IPS-18a (cell line): ENCODE measurements around the gene MFAP4.

Experiments
- H3K27ac ChIP-seq: one replicate; pipeline ENCODE4 v1.5.1; 2013; ENCODE audit warnings: low read length
- H3K27me3 ChIP-seq: one replicate; pipeline ENCODE4 v1.6.1; 2013; ENCODE audit warnings: mild to moderate bottlenecking, low read length; ENCODE audit not compliant: control insufficient read depth, insufficient read depth
- H3K36me3 ChIP-seq: one replicate; pipeline ENCODE4 v1.6.1; 2013; ENCODE audit warnings: low read depth, low read length; ENCODE audit not compliant: control insufficient read depth
- H3K4me1 ChIP-seq: one replicate; pipeline ENCODE4 v1.6.1; 2013; ENCODE audit warnings: low read depth, low read length; ENCODE audit not compliant: control insufficient read depth
- H3K4me3 ChIP-seq: one replicate; pipeline ENCODE4 v1.5.1; 2013; ENCODE audit warnings: low read length
- H3K9ac ChIP-seq: one replicate; pipeline ENCODE4 v1.6.1; 2013; ENCODE audit warnings: mild to moderate bottlenecking, low read length, moderate library complexity
- H3K9me3 ChIP-seq: one replicate; pipeline ENCODE4 v1.6.1; 2013; ENCODE audit warnings: low read depth, low read length; ENCODE audit not compliant: control insufficient read depth

Gene MFAP4

GRCh38 chr17:19341641-19342610 lies 45.1 kb downstream of the MFAP4 start:
- no peaks in the 10 kb centered on the region for H3K27me3 ChIP-seq
- no peak overlapping the region for H3K4me3 ChIP-seq
- H3K36me3 ChIP-seq, result no peaks in the 10 kb centered on the region
- H3K4me1 ChIP-seq, result peaks cover 19% of the 10 kb centered on the region
- no peak overlapping the region for H3K27ac ChIP-seq
- no peaks in the 10 kb centered on the region for H3K9me3 ChIP-seq
- H3K9ac ChIP-seq, result no peak overlapping the region

- H3K4me1 ChIP-seq, result peaks cover 19% of the 10 kb centered on the region
- H3K27me3 ChIP-seq, result no peaks in the 10 kb centered on the region
- H3K9me3 ChIP-seq, result no peaks in the 10 kb centered on the region
- H3K27ac ChIP-seq, result no peak overlapping the region
- no peaks in the 10 kb centered on the region for H3K36me3 ChIP-seq
- H3K9ac ChIP-seq, result no peak overlapping the region
- H3K4me3 ChIP-seq, result no peak overlapping the region
Measured at GRCh38 chr17:19341211-19341631, 45.8 kb downstream of the MFAP4 start.

- Histone ChIP-seq H3K9ac (no peak overlapping the region), H3K36me3 (no peaks in the 10 kb centered on the region), H3K4me1 (peaks cover 19% of the 10 kb centered on the region), H3K4me3 (no peak overlapping the region), H3K27me3 (no peaks in the 10 kb centered on the region), H3K27ac (no peak overlapping the region), H3K9me3 (no peaks in the 10 kb centered on the region)
Measured at GRCh38 chr17:19339341-19339815, 47.6 kb downstream of the MFAP4 start.

- no peaks in the 10 kb centered on the region for H3K36me3 ChIP-seq
- H3K9me3 ChIP-seq, result no peaks in the 10 kb centered on the region
- no peak overlapping the region for H3K4me3 ChIP-seq
- no peak overlapping the region for H3K27ac ChIP-seq
- no peak overlapping the region for H3K9ac ChIP-seq
- no peaks in the 10 kb centered on the region for H3K27me3 ChIP-seq
- peaks cover 19% of the 10 kb centered on the region for H3K4me1 ChIP-seq
Measured at GRCh38 chr17:19338031-19338990, 48.7 kb downstream of the MFAP4 start.

- H3K27ac ChIP-seq, result no peak overlapping the region
- H3K36me3 ChIP-seq, result no peaks in the 10 kb centered on the region
- no peaks in the 10 kb centered on the region for H3K27me3 ChIP-seq
- H3K9me3 ChIP-seq, result no peaks in the 10 kb centered on the region
- peaks cover 19% of the 10 kb centered on the region for H3K4me1 ChIP-seq
- no peak overlapping the region for H3K4me3 ChIP-seq
- no peak overlapping the region for H3K9ac ChIP-seq
Measured at GRCh38 chr17:19337712-19338023, 49.3 kb downstream of the MFAP4 start.

GRCh38 chr17:19336938-19337711 lies 49.9 kb downstream of the MFAP4 start:
- no peak overlapping the region for H3K4me3 ChIP-seq
- no peak overlapping the region for H3K27ac ChIP-seq
- H3K27me3 ChIP-seq, result no peaks in the 10 kb centered on the region
- peaks cover 19% of the 10 kb centered on the region for H3K4me1 ChIP-seq
- H3K9ac ChIP-seq, result no peak overlapping the region
- H3K36me3 ChIP-seq, result no peaks in the 10 kb centered on the region
- no peaks in the 10 kb centered on the region for H3K9me3 ChIP-seq

GRCh38 chr17:19335951-19336631 lies 50.9 kb downstream of the MFAP4 start:
- Histone ChIP-seq H3K36me3 (no peaks in the 10 kb centered on the region), H3K27ac (no peak overlapping the region), H3K4me3 (no peak overlapping the region), H3K9me3 (no peaks in the 10 kb centered on the region), H3K9ac (no peak overlapping the region), H3K27me3 (no peaks in the 10 kb centered on the region), H3K4me1 (peaks cover 19% of the 10 kb centered on the region)

- Histone ChIP-seq H3K9ac (no peak overlapping the region), H3K27ac (no peak overlapping the region)
Measured at GRCh38 chr17:19334331-19334730, 52.7 kb downstream of the MFAP4 start.

GRCh38 chr17:19333736-19334290 lies 53.2 kb downstream of the MFAP4 start:
- no peak overlapping the region for H3K4me3 ChIP-seq
- H3K27me3 ChIP-seq, result no peaks in the 10 kb centered on the region
- H3K9me3 ChIP-seq, result no peaks in the 10 kb centered on the region
- peaks cover 10% of the 10 kb centered on the region for H3K4me1 ChIP-seq
- no peak overlapping the region for H3K27ac ChIP-seq
- H3K36me3 ChIP-seq, result no peaks in the 10 kb centered on the region
- H3K9ac ChIP-seq, result no peak overlapping the region

More at GRCh38 chr17:19334331-19334730, 52.7 kb downstream of the MFAP4 start:
- Histone ChIP-seq H3K27me3 (no peaks in the 10 kb centered on the region), H3K36me3 (no peaks in the 10 kb centered on the region), H3K4me3 (no peak overlapping the region), H3K9me3 (no peaks in the 10 kb centered on the region), H3K4me1 (peaks cover 15% of the 10 kb centered on the region)
